GM13976 (cell line): Measurements from ENCODE around the gene ADGRG2.

ENCODE experiments used
- DNase-seq: peaks from one replicate; pipeline ENCODE4 v3.0.0; 2012; ENCODE audit warnings: low spot score
- in situ Hi-C: fragments of 300-500 bp; cut with MboI; formaldehyde crosslinking; loops from one replicate; pipeline ENCODE4 v1.12.0; 2022; ENCODE audit warnings: low sequenced_read_pairs, mixed read lengths, inconsistent platforms; ENCODE audit not compliant: unreplicated experiment
- TF ChIP-seq, protein P1 (sequence below): IDR thresholded peaks from 2 replicates; pipeline ENCODE4 v1.5.1; 2012; ENCODE audit warnings: borderline replicate concordance, mild to moderate bottlenecking; ENCODE audit not compliant: insufficient read depth; ENCODE audit errors: extremely low read depth, missing control alignments, control extremely low read depth

ADGRG2 gene

GRCh38 chrX:19133784-19134183, 11.5 kb upstream of the ADGRG2 start:
- DNase-seq, result no peak
- TF ChIP-seq, protein P1, sequence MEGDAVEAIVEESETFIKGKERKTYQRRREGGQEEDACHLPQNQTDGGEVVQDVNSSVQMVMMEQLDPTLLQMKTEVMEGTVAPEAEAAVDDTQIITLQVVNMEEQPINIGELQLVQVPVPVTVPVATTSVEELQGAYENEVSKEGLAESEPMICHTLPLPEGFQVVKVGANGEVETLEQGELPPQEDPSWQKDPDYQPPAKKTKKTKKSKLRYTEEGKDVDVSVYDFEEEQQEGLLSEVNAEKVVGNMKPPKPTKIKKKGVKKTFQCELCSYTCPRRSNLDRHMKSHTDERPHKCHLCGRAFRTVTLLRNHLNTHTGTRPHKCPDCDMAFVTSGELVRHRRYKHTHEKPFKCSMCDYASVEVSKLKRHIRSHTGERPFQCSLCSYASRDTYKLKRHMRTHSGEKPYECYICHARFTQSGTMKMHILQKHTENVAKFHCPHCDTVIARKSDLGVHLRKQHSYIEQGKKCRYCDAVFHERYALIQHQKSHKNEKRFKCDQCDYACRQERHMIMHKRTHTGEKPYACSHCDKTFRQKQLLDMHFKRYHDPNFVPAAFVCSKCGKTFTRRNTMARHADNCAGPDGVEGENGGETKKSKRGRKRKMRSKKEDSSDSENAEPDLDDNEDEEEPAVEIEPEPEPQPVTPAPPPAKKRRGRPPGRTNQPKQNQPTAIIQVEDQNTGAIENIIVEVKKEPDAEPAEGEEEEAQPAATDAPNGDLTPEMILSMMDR, result no peak
- in situ Hi-C loops, result no loop called here

- no peak for DNase-seq
- in situ Hi-C loops, result no loop called here
- TF ChIP-seq, protein P1, result no peak
These were observed 11.0 kb upstream of the ADGRG2 start for GRCh38 chrX:19133231-19133630.

GRCh38 chrX:19130628-19131027, 8.4 kb upstream of the ADGRG2 start:
- in situ Hi-C loops, result no loop called here
- TF ChIP-seq, protein P1, result no peak
- no peak for DNase-seq

DNA sequence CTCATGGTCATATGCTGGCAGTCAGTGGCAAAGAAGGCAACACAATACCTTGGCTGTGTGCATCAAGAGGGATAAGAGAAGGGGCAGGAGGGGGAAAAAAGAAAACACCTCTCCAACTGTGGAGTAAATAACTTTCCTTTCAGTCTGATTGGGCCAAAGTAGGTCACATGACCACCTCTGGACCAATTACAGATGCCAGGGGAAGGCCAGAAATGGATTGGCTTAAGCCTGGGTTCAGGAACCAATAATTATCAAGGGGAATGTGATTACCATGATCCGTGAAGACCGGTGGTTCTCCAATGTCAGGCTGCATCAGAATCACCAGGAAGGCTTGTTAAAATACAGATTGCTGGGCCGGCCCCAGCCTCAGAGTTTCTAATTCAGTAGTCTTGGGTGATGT, 7.4 kb upstream of the ADGRG2 start:
- TF ChIP-seq, protein P1, result no peak
- in situ Hi-C loops, result no loop called here
- DNase-seq, result no peak

DNA sequence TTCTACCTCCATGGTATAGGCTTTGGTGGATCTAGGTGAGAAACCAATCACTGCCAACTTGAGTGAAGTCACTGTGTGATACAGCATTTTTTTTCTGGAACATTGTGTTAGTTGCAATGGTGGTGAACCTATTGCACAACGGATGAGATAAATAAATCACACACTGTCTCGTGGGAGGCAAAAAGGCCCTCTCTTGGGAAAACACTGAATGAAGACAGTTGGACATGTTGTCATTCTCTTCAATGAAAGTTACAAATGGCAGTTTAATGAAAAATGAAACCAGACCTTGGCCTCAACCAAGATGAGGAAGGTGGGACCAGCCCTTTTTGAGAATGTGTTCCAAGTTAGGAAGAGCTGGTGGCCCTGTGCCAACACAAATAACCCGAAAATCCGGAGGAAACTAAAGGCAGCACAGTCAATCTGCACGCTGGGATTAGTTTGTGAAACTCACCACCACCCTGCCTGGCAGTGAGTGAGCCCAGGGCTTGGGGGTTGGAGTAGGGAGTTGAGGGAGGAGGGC, 5.4 kb upstream of the ADGRG2 start:
- in situ Hi-C loops, result no loop called here
- DNase-seq, result no peak
- TF ChIP-seq, protein P1, result no peak

DNA sequence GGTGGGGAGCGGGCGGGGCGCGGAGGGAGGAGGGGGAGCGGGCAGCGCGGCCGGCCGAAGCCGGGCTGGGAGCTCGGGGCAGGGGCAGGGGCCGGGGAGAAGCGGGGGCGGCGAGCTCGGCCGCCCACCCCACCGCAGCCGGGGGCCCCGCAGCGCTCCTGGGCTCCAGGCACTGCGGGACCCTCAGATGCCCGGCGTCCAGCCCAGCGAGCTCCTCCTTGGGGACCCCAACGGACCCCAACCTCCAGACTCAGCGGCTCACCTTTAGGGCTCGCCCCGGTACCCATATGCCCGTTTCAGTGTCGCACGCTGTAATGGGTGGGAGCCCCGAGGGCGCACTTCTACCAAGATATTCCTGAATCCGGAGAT, 357 bp upstream of the ADGRG2 start:
- DNase-seq, result no peak
- in situ Hi-C loops, result no loop called here
- TF ChIP-seq, protein P1, result no peak

DNA sequence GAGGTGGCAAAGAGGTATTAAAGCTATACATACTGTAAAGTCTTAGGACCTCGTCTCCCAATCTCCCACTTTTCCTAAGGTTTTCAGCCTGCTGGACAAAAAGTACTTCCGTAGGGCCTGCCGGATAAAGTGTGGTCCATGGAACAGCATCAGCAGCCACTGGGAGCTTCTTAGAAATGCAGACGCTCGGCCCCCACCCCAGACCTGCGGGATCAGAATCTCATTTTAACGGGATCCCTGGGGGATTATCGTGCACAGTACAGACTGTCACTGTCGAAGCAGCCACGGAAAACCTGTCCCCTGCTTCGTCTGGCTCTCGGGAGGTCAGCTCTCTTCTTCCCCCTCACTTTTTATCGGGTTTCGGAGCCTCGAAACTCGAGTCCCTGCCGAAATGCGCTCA, 802 bp downstream of the ADGRG2 start:
- in situ Hi-C loops, result no loop called here
- no peak for DNase-seq
- TF ChIP-seq, protein P1, result no peak
